Liver (tissue), 9 donors: ENCODE measurements around the gene SLC22A8. TPM values are rescaled to one million over a fixed set of nuclear protein-coding genes. Genes with fewer than 3 reads are reported as not detected.

Experiments used
- DNase-seq: peaks from one replicate; pipeline ENCODE4 v3.0.0-alpha.2; 2017; ENCODE audit warnings: low spot score
- H3K27ac ChIP-seq, 2 donors: one replicate each; pipeline ENCODE4 v1.7.0; 2013; ENCODE audit warnings: inconsistent platforms in 2 of 2, low read length in 2 of 2, control low read depth in 1 of 2, low read depth in 1 of 2, mild to moderate bottlenecking in 1 of 2
- H3K27me3 ChIP-seq, 4 donors: one replicate each; pipeline versions ENCODE4 v1.6.1 to v1.7.0; 2013; ENCODE audit warnings: low read length in 3 of 4, inconsistent platforms in 1 of 4, mild to moderate bottlenecking in 1 of 4, moderate library complexity in 1 of 4; ENCODE audit not compliant: control insufficient read depth in 4 of 4, insufficient read depth in 4 of 4
- H3K36me3 ChIP-seq, 4 donors: one replicate each; pipeline versions ENCODE4 v1.6.1 to v1.7.0; 2013; ENCODE audit warnings: low read length in 3 of 4, mild to moderate bottlenecking in 3 of 4, low read depth in 1 of 4, moderate library complexity in 1 of 4; ENCODE audit not compliant: control insufficient read depth in 4 of 4, insufficient read depth in 3 of 4
- H3K4me1 ChIP-seq, 4 donors: one replicate each; pipeline versions ENCODE4 v1.6.1 to v1.7.0; 2013; ENCODE audit warnings: low read length in 3 of 4, mild to moderate bottlenecking in 3 of 4, moderate library complexity in 1 of 4; ENCODE audit not compliant: control insufficient read depth in 4 of 4, insufficient read depth in 4 of 4
- H3K4me3 ChIP-seq, 3 donors: one replicate each; pipeline versions ENCODE4 v1.6.1 to v1.7.0; 2013; ENCODE audit warnings: low read length in 3 of 3, control low read depth in 1 of 3, low read depth in 1 of 3, mild to moderate bottlenecking in 1 of 3
- H3K9ac ChIP-seq, 2 donors: one replicate each; pipeline ENCODE4 v1.7.0; 2013; ENCODE audit warnings: low read length in 2 of 2, mild to moderate bottlenecking in 2 of 2, moderate library complexity in 2 of 2, control low read depth in 1 of 2, low read depth in 1 of 2
- H3K9me3 ChIP-seq, 4 donors: one replicate each; pipeline versions ENCODE4 v1.6.1 to v1.7.0; 2013; ENCODE audit warnings: low read length in 3 of 4; ENCODE audit not compliant: control insufficient read depth in 4 of 4
- CTCF ChIP-seq: fragments of 150-350 bp; IDR thresholded peaks from 2 replicates; pipeline ENCODE4 v1.5.1; 2017; ENCODE audit warnings: improper control_type of control experiment, low read depth, low read length; ENCODE audit not compliant: missing input control
- EGR1 ChIP-seq, 2 donors: IDR thresholded peaks; 2 replicates each; pipeline ENCODE4 v1.6.1; 2016 to 2018; ENCODE audit warnings: antibody characterized with exemption in 2 of 2, low read depth in 2 of 2
- FOXA1 ChIP-seq: IDR thresholded peaks from 2 replicates; pipeline ENCODE4 v1.6.1; 2016; ENCODE audit warnings: antibody characterized with exemption
- FOXA2 ChIP-seq: IDR thresholded peaks from 2 replicates; pipeline ENCODE4 v1.6.1; 2016; ENCODE audit warnings: antibody characterized with exemption
- GABPA ChIP-seq, 2 donors: IDR thresholded peaks in 1 of 2; conservative IDR thresholded peaks in 1 of 2; 2 replicates each; pipeline ENCODE4 v1.6.1; 2016; ENCODE audit warnings: antibody characterized with exemption in 2 of 2, mild to moderate bottlenecking in 1 of 2, moderate library complexity in 1 of 2
- HNF4A ChIP-seq, 2 donors: conservative IDR thresholded peaks; 2 replicates each; pipeline ENCODE4 v1.6.1; 2016; ENCODE audit warnings: antibody characterized with exemption in 2 of 2, mild to moderate bottlenecking in 2 of 2
- JUND ChIP-seq, 2 donors: IDR thresholded peaks; 2 replicates each; pipeline ENCODE4 v1.6.1; 2016; ENCODE audit warnings: antibody characterized with exemption in 2 of 2
- NR2F2 ChIP-seq: IDR thresholded peaks from 2 replicates; pipeline ENCODE4 v1.6.1; 2016; ENCODE audit warnings: antibody characterized with exemption
- RAD21 ChIP-seq, 2 donors: IDR thresholded peaks; 2 replicates each; pipeline ENCODE4 v1.6.1; 2016; ENCODE audit warnings: antibody characterized with exemption in 2 of 2, mild to moderate bottlenecking in 2 of 2
- RXRA ChIP-seq, 2 donors: IDR thresholded peaks; 2 replicates each; pipeline ENCODE4 v1.6.1; 2017 to 2018; ENCODE audit warnings: antibody characterized with exemption in 2 of 2, mild to moderate bottlenecking in 1 of 2
- SP1 ChIP-seq: IDR thresholded peaks from 2 replicates; pipeline ENCODE4 v1.6.1; 2018; ENCODE audit warnings: antibody characterized with exemption, mild to moderate bottlenecking
- ZBTB33 ChIP-seq: IDR thresholded peaks from 2 replicates; pipeline ENCODE4 v1.6.1; 2016; ENCODE audit warnings: antibody characterized with exemption
- WGBS: extraction: QIAGEN DNeasy Blood & Tissue Kit; methylation state at CpG from one replicate; pipeline ENCODE4 v1.1.7; 2013; 5-methylcytosine and 5-hydroxymethylcytosine counted together
- polyA plus RNA-seq, 2 donors: library from polyadenylated mRNA; stranded (reverse) in 1 of 2; unstranded in 1 of 2; fragments of 200-250 nt in 1 of 2; fragments of >200 nt in 1 of 2; fragmentation: Nextera tagmentation in 1 of 2; extraction: Ambion mirVana in 1 of 2; gene quantifications; one replicate each; pipeline versions ENCODE4 v1.2.1 to v1.2.3, GENCODE V29; 2013 to 2015
- total RNA-seq, 2 donors: library from RNA; depleted of rRNA; stranded (reverse); fragments of >200 nt; gene quantifications; one replicate each; pipeline ENCODE4 v1.2.3, GENCODE V29; 2014
- donor health status: healthy.
- donor health status: healthy.
- donor health status: healthy.
- donor health status: healthy.
- donor health status: healthy.

SLC22A8 gene
- total and polyA plus RNA-seq, 4 donors: not detected

GRCh38 chr11:62961017-62961570 lies 54.5 kb downstream of the SLC22A8 start (continued):
- TF ChIP-seq ZBTB33 (no peak), SP1 (no peak), FOXA1 (no peak), RXRA (IDR thresholded peaks at IDR 0.05) (no peak)

GRCh38 chr11:62959422-62959980 lies 56.1 kb downstream of the SLC22A8 start:
- no peak overlapping the region for H3K9ac ChIP-seq

More at GRCh38 chr11:62959422-62959980, 56.1 kb downstream of the SLC22A8 start:
- no peak for DNase-seq
- Histone ChIP-seq H3K4me1 (no peaks in the 10 kb centered on the region), H3K27me3 (no peaks in the 10 kb centered on the region), H3K27ac (no peak overlapping the region), H3K4me3 (no peak overlapping the region), H3K36me3 (no peaks in the 10 kb centered on the region), H3K9me3 (no peaks in the 10 kb centered on the region)
- 95% methylated on average over 1 of the region's 1 CpG for WGBS
- TF ChIP-seq JUND (IDR thresholded peaks at IDR 0.05): no peak
- no peak for TF ChIP-seq RXRA (IDR thresholded peaks at IDR 0.05)
- no peak for TF ChIP-seq NR2F2
- no peak for TF ChIP-seq EGR1 (IDR thresholded peaks at IDR 0.05; ENCODE audit: low read depth in 2 of 2)
- no peak for TF ChIP-seq CTCF
- no peak for TF ChIP-seq HNF4A (conservative IDR thresholded peaks at IDR 0.05)
- no peak for TF ChIP-seq SP1
- TF ChIP-seq ZBTB33: no peak
- no peak for TF ChIP-seq RAD21 (IDR thresholded peaks at IDR 0.05)
- TF ChIP-seq FOXA1: no peak
- no peak for TF ChIP-seq FOXA2
- TF ChIP-seq GABPA (IDR thresholded peaks at IDR 0.05 in 1 of 2, conservative IDR thresholded peaks at IDR 0.05 in 1 of 2): no peak
